HepG2 (cell line): ENCODE results near the gene CYTH1. TPM values are rescaled to one million over a fixed set of nuclear protein-coding genes. Genes with fewer than 3 reads are reported as not detected.

Experiments
- ARID2 ChIP-seq: sonication (generic); formaldehyde crosslinking; IDR thresholded peaks from 2 replicates; pipeline ENCODE4 v1.8.1; 2022; ENCODE audit warnings: mild to moderate bottlenecking, missing genetic modification reagents, borderline replicate concordance
- CEBPG ChIP-seq: IDR thresholded peaks from 2 replicates; pipeline ENCODE4 v1.6.1; 2016
- ESRRA ChIP-seq: sonication (generic); formaldehyde crosslinking; IDR thresholded peaks from 2 replicates; pipeline ENCODE4 v1.5.1; 2020; ENCODE audit warnings: mild to moderate bottlenecking, low read depth, missing genetic modification reagents
- FOXO1 ChIP-seq: sonication (generic); formaldehyde crosslinking; IDR thresholded peaks from 2 replicates; pipeline ENCODE4 v1.4.0; 2020; ENCODE audit warnings: missing genetic modification reagents
- HOMEZ ChIP-seq: IDR thresholded peaks from 2 replicates; pipeline ENCODE4 v1.6.1; 2016; ENCODE audit warnings: low read depth
- KDM5A ChIP-seq: fragments of 200-600 bp; sonication (generic); IDR thresholded peaks from 2 replicates; pipeline ENCODE4 v1.7.0; 2018; ENCODE audit warnings: antibody characterized with exemption, mild to moderate bottlenecking, low read length, borderline replicate concordance
- NFYB ChIP-seq: sonication (generic); formaldehyde crosslinking; IDR thresholded peaks from 2 replicates; pipeline ENCODE4 v1.4.0; 2020; ENCODE audit warnings: missing genetic modification reagents
- RNF219 ChIP-seq: sonication (generic); formaldehyde crosslinking; IDR thresholded peaks from 2 replicates; pipeline ENCODE4 v1.5.0; 2020; ENCODE audit warnings: mild to moderate bottlenecking, missing genetic modification reagents
- RXRB ChIP-seq: IDR thresholded peaks from 2 replicates; pipeline ENCODE4 v1.6.1; 2016; ENCODE audit warnings: borderline replicate concordance, missing genetic modification reagents, missing compliant biosample characterization
- SOX5 ChIP-seq: IDR thresholded peaks from 2 replicates; pipeline ENCODE4 v1.6.1; 2016; ENCODE audit warnings: borderline replicate concordance
- TARDBP ChIP-seq: sonication (generic); formaldehyde crosslinking; IDR thresholded peaks from 2 replicates; pipeline ENCODE4 v1.8.0; 2022; ENCODE audit warnings: mild to moderate bottlenecking, missing genetic modification reagents
- TBX3 ChIP-seq: fragments of 450-650 bp; IDR thresholded peaks from 2 replicates; pipeline ENCODE4 v1.6.1; 2017; ENCODE audit warnings: antibody characterized with exemption, mild to moderate bottlenecking, inconsistent platforms, borderline replicate concordance
- TGIF2 ChIP-seq: IDR thresholded peaks from 2 replicates; pipeline ENCODE4 v1.6.1; 2016; ENCODE audit warnings: control low read depth, missing compliant biosample characterization
- THRA ChIP-seq: sonication (generic); formaldehyde crosslinking; IDR thresholded peaks from 2 replicates; pipeline ENCODE4 v1.4.0; 2020; ENCODE audit warnings: missing genetic modification reagents, borderline replicate concordance
- YEATS4 ChIP-seq: sonication (generic); formaldehyde crosslinking; IDR thresholded peaks from 2 replicates; pipeline ENCODE4 v1.4.0; 2020; ENCODE audit warnings: missing genetic modification reagents, borderline replicate concordance
- ZNF263 ChIP-seq: sonication (generic); formaldehyde crosslinking; IDR thresholded peaks from 2 replicates; pipeline ENCODE4 v1.4.0; 2020; ENCODE audit warnings: missing genetic modification reagents
- ZNF276 ChIP-seq: sonication (generic); formaldehyde crosslinking; IDR thresholded peaks from 2 replicates; pipeline ENCODE4 v1.4.0; 2020; ENCODE audit warnings: mild to moderate bottlenecking, low read depth, missing genetic modification reagents
- ZNF510 ChIP-seq: sonication (generic); formaldehyde crosslinking; IDR thresholded peaks from 2 replicates; pipeline ENCODE4 v1.4.0; 2020; ENCODE audit warnings: low read depth, mild to moderate bottlenecking, missing genetic modification reagents
- ZNF556 ChIP-seq: sonication (generic); formaldehyde crosslinking; IDR thresholded peaks from 2 replicates; pipeline ENCODE4 v1.4.0; 2020; ENCODE audit warnings: mild to moderate bottlenecking, missing genetic modification reagents, borderline replicate concordance
- ZNF816 ChIP-seq: sonication (generic); formaldehyde crosslinking; IDR thresholded peaks from 2 replicates; pipeline ENCODE4 v1.8.0; 2022; ENCODE audit warnings: missing genetic modification reagents, mild to moderate bottlenecking, borderline replicate concordance
- ZNF883 ChIP-seq: sonication (generic); formaldehyde crosslinking; IDR thresholded peaks from 2 replicates; pipeline ENCODE4 v1.5.1; 2020; ENCODE audit warnings: mild to moderate bottlenecking, missing genetic modification reagents; ENCODE audit errors: not compliant biosample characterization
- ZNF891 ChIP-seq: sonication (generic); formaldehyde crosslinking; IDR thresholded peaks from 2 replicates; pipeline ENCODE4 v1.5.0; 2020; ENCODE audit warnings: mild to moderate bottlenecking, missing genetic modification reagents
- ZSCAN31 ChIP-seq: sonication (generic); formaldehyde crosslinking; IDR thresholded peaks from 2 replicates; pipeline ENCODE4 v1.5.0; 2020; ENCODE audit warnings: low read depth, mild to moderate bottlenecking, missing genetic modification reagents
- polyA plus RNA-seq, 8 experiments: library from polyadenylated mRNA; depleted of rRNA in 3 of 8; stranded (reverse) in 7 of 8; unstranded in 1 of 8; fragments of >200 nt; fragmentation: Illumina TruSeq in 4 of 8; extraction: Trizol in 4 of 8; gene quantifications; 2 replicates each; pipeline versions ENCODE4 v1.2.1 to v1.2.3, GENCODE V29; 2011 to 2016; ENCODE audit warnings: low read depth in 4 of 8, missing spikeins in 1 of 8, mixed read lengths in 1 of 8; ENCODE audit not compliant: insufficient read depth in 1 of 8
- total RNA-seq, 5 experiments: library from RNA; depleted of rRNA; stranded (reverse); fragments of >200 nt; fragmentation: Illumina TruSeq; extraction: Trizol; gene quantifications; 2 replicates each; pipeline ENCODE4 v1.2.3, GENCODE V29; 2016; ENCODE audit warnings: low read depth in 1 of 5

The CYTH1 gene
- total and polyA plus RNA-seq, 2 of the 13 experiments (the other 11 are each of a cell fraction or from before 2014, with no cell fraction given), result 20.1 to 48.9 TPM

GRCh38 chr17:78748048-78748729 is 33.9 kb downstream of the CYTH1 start (continued):
- TF ChIP-seq RNF219 (CRISPR knock-in tag) (no peak), ZNF276 (0 out of 2 replicates have a peak, but pooled peaks have one; percentile 27), RXRB (CRISPR knock-in tag) (peak; percentile 94), TBX3 (peak; percentile 90), TGIF2 (CRISPR knock-in tag) (peak; percentile 76), THRA (CRISPR knock-in tag) (peak; percentile 93), ZNF891 (CRISPR knock-in tag) (no peak), FOXO1 (CRISPR knock-in tag) (peak; percentile 97), ZNF263 (CRISPR knock-in tag) (peak; percentile 35; the same call in 1 of the 2 replicates), NFYB (CRISPR knock-in tag) (peak; percentile 34; the same call in 1 of the 2 replicates), ZNF816 (CRISPR knock-in tag) (peak; percentile 83), ZNF556 (no peak; the same call in 1 of the 2 replicates), SOX5 (peak; percentile 93), ZNF510 (peak; percentile 64; the same call in 1 of the 2 replicates), HOMEZ (peak; percentile 13; the same call in 1 of the 2 replicates), YEATS4 (CRISPR knock-in tag) (peak; percentile 73), ZSCAN31 (CRISPR knock-in tag) (peak; percentile 56; the same call in 1 of the 2 replicates), ESRRA (CRISPR knock-in tag) (peak; percentile 44; the same call in 1 of the 2 replicates), ZNF883 (CRISPR knock-in tag) (no peak), CEBPG (peak; percentile 94), KDM5A (peak; percentile 39; the same call in 1 of the 2 replicates), TARDBP (CRISPR knock-in tag) (peak; percentile 64; the same call in 1 of the 2 replicates), ARID2 (CRISPR knock-in tag) (no peak)
